Liver (tissue), 3 donors: ENCODE results near the gene IGHMBP2.

Experiments used
- ATF3 ChIP-seq: IDR thresholded peaks from 2 replicates; pipeline ENCODE4 v1.6.1; 2016; ENCODE audit warnings: antibody characterized with exemption
- CTCF ChIP-seq: fragments of 150-350 bp; IDR thresholded peaks from 2 replicates; pipeline ENCODE4 v1.5.1; 2017; ENCODE audit warnings: improper control_type of control experiment, low read depth, low read length; ENCODE audit not compliant: missing input control
- EGR1 ChIP-seq, 2 donors: IDR thresholded peaks; 2 replicates each; pipeline ENCODE4 v1.6.1; 2016 to 2018; ENCODE audit warnings: antibody characterized with exemption in 2 of 2, low read depth in 2 of 2
- FOXA2 ChIP-seq: IDR thresholded peaks from 2 replicates; pipeline ENCODE4 v1.6.1; 2016; ENCODE audit warnings: antibody characterized with exemption
- JUND ChIP-seq, 2 donors: IDR thresholded peaks; 2 replicates each; pipeline ENCODE4 v1.6.1; 2016; ENCODE audit warnings: antibody characterized with exemption in 2 of 2
- MAX ChIP-seq: IDR thresholded peaks from 2 replicates; pipeline ENCODE4 v1.6.1; 2016; ENCODE audit warnings: antibody characterized with exemption
- NR2F2 ChIP-seq: IDR thresholded peaks from 2 replicates; pipeline ENCODE4 v1.6.1; 2016; ENCODE audit warnings: antibody characterized with exemption
- RAD21 ChIP-seq, 2 donors: IDR thresholded peaks; 2 replicates each; pipeline ENCODE4 v1.6.1; 2016; ENCODE audit warnings: antibody characterized with exemption in 2 of 2, mild to moderate bottlenecking in 2 of 2
- REST ChIP-seq: IDR thresholded peaks from 2 replicates; pipeline ENCODE4 v1.6.1; 2016; ENCODE audit warnings: antibody characterized with exemption, mild to moderate bottlenecking
- RXRA ChIP-seq, 2 donors: IDR thresholded peaks; 2 replicates each; pipeline ENCODE4 v1.6.1; 2017 to 2018; ENCODE audit warnings: antibody characterized with exemption in 2 of 2, mild to moderate bottlenecking in 1 of 2
- SP1 ChIP-seq: IDR thresholded peaks from 2 replicates; pipeline ENCODE4 v1.6.1; 2018; ENCODE audit warnings: antibody characterized with exemption, mild to moderate bottlenecking
- TAF1 ChIP-seq: conservative IDR thresholded peaks from 2 replicates; pipeline ENCODE4 v1.6.1; 2016; ENCODE audit warnings: antibody characterized with exemption, mild to moderate bottlenecking
- YY1 ChIP-seq: IDR thresholded peaks from 2 replicates; pipeline ENCODE4 v1.6.1; 2016; ENCODE audit warnings: antibody characterized with exemption, mild to moderate bottlenecking
- ZBTB33 ChIP-seq: IDR thresholded peaks from 2 replicates; pipeline ENCODE4 v1.6.1; 2016; ENCODE audit warnings: antibody characterized with exemption
- donor health status: healthy.
- donor health status: healthy.

GRCh38 chr11:68941324-68942094 is 37.8 kb downstream of the IGHMBP2 start:
- TF ChIP-seq CTCF (no peak), TAF1 (no peak), RXRA (IDR thresholded peaks at IDR 0.05) (no peak), JUND (IDR thresholded peaks at IDR 0.05) (no peak), YY1 (no peak), ATF3 (no peak), REST (no peak), RAD21 (IDR thresholded peaks at IDR 0.05) (no peak), NR2F2 (no peak), EGR1 (IDR thresholded peaks at IDR 0.05; ENCODE audit: low read depth in 2 of 2) (no peak), ZBTB33 (no peak), SP1 (no peak), FOXA2 (no peak), MAX (no peak)
